Activated naive CD4-positive, alpha-beta T cell treated with Interleukin-2 at 50 U/mL for 16 hours (primary cell): ENCODE measurements around the gene FRS3.

Source experiments
- DNase-seq: peaks from one replicate; pipeline ENCODE4 v3.0.0-alpha.2; 2020

FRS3 gene

DNA sequence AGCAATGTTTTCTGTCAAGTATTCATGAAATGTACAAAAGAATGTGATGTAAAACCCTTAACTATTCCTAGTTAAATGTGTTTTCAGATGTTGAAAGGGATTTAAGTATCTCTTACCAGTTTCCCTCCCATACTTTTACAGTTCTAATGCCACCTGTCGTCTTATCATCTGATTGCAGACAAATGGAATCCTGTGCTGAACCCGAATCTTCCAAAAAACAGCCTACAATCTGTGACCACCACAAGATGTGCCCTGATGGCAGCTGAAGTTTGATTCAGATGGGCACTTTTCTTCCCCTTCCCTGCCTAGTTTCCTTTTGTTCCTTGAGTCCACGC lies 9.7 kb upstream of the FRS3 start:
- DNase-seq: no peak

DNA sequence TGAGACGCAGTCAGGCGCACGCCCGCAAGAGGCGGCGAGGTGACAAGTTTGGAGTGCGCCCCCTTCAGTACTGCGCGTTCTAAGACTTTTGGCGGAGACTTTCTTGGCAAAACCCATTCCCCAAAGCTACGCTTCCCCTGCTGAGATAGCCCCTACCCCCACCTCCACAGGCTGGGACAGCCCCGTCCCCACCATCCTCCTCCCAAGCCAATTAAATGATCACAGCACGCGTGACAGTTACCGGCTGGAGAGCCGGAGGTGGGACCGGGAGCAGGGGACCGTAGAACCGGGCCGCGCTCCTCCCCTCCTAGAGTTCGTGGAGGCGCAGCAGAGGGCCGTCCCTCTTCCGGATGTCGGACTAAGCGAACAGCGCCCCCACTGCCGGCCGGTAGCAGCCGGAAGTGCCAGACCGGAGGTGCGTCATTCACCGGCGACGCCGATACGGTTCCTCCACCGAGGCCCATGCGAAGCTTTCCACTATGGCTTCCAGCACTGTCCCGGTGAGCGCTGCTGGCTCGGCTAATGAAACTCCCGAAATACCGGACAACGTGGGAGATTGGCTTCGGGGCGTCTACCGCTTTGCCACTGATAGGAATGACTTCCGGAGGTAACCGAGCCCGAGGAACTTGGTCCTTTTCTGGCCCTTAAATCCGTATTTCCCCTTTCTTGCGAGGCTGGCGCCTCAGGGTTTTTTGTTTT lies 7.7 kb upstream of the FRS3 start, which contains the start of gene TOMM6:
TSS of gene TOMM6 (plus strand) at position 476 of the 699 bp plus-strand sequence. CDS start at position 480, 4 bp downstream.
- peak; percentile 96 for DNase-seq

DNA sequence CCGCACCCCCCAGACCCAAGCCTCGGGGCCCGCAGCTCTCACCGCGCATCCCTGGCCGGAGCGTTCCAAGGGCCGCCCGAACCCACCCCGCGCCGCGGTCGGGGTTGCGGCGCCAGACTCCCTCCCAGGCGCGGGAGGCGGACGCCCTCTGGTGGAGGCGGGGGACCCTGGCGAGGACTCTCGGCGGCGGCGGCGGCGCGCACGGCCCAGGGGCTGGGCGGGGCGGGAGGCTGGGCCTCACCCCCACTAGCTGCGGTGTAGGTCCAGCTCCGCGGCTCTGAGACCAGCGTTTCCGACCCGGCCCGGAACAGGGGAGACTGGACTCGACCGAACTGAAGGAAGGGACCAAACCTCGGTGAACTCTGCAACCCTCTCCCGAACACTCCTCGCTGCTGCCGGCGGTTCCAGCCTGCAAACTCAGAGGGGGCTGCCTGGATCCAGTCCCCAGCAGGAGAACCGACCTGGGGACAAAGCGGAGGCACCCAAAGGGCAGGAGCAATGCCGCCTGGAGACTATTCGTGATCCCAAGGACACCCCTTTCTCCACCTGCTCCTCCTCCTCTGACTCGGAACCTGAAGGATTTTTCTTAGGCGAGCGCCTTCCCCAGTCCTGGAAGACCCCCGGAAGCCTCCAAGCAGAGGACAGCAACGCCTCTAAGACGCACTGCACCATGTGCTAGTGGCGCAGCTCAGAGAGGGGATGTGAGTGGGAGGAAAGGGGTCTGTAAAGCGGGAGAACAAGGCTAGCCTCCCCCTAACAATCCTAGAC lies 6.9 kb upstream of the FRS3 start:
- DNase-seq: peak; percentile 90

DNA sequence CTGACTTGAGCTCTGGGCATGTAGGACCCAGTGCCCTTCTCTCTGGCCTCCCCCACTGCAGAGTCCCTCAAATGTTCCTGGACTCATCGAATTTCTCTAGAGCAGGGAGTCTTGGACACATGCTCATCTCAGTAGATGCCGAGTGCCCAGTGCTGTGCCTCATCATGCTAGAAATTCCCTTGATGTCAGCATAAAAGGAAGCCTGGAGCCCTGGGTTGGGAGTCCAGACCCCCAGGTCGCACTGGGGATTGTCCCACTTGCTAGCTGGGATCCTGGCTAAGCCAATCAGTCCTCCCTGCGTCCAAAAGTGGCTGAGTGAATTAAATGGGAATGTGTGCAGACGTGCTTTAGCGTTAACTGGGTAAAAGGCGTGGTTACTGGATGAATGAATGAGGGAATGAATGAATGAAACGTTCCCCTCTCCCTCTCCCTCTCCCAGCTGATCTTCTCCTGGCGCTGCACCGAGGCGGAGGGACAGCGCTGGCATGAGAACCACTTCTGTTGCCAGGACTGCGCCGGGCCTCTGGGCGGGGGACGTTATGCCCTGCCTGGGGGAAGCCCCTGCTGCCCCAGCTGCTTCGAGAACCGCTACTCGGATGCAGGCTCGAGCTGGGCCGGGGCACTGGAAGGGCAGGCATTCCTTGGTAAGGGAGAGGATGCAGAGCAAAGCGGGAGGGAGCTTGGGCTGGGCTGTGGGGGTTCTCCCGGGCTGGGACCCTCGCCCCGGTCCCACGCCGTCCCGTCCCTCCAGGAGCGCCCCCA lies 6.2 kb upstream of the FRS3 start:
- no peak for DNase-seq

DNA sequence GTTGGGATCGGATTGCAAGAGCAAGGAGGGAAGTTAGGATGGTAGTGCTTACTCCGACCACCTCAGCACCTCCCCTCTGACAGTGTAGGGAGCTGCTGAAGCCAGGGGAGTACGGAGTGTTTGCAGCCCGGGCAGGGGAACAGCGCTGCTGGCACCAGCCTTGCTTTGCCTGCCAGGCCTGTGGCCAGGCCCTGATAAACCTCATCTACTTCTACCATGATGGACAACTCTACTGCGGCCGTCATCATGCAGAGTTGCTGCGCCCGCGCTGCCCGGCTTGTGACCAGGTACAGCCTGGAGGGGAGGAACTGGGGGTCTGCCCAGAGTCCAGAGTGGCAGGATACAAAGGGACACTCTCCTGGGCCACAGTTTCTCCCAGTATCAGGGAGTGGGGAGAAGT lies 5.6 kb upstream of the FRS3 start:
- DNase-seq: no peak

DNA sequence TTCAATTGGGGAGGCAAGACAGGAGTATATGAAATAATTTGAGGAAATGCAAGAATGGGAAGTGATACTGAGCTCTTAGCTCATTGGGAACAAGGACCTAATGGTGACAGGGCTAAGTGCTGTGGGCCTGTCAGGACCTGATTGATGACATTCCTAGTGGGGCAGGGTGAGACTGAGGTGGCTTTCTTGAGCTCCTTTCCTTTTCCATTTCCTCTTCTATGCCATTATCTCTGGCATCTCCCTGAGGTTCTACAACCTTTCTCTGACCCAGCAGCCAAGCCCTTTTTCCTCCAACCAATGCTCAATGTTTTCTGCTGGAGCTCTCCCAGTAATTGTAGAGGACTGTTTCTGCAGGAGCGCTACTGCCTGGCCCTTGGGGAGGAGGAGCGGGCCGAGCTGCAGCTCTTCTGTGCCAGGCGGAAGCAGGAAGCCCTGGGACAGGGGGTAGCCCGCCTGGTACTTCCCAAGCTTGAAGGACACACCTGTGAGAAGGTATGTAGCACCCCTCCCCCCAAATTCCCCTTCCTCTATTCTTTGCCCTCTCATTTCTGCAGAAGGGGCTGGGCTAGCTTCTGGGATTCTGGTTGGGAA lies 5.0 kb upstream of the FRS3 start:
- no peak for DNase-seq

DNA sequence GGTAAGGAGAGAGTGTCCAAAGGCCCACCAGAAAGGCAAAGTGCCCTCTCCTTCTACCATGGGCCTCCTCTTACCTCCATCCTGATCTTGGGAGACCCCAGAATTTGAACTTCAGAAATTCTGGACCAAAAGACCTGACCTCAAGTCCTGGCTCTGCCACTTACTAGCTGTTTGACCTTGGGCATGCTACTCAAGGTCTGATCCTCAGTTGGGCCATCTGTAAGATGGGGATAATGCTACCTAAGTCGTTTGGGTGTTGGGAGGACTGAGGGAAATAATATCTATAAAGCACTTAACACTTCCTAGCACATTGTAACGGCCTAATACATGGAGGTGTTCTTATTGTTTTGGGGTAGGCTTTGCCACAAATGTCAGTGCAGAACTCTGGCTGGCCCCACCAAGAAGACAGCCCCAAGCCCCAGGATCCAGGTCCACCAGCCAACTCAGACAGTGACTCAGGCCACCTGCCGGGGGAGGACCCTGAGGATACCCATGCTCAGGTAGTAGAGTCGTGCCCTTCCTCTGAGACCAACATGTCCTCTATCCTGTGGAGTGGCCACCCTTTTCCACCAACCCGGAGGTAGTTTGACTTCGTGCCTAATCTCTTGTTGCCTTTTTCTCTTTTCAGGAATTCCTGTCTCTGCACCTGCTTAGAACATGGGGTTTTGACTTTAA lies 3.5 kb upstream of the FRS3 start:
- DNase-seq: no peak

DNA sequence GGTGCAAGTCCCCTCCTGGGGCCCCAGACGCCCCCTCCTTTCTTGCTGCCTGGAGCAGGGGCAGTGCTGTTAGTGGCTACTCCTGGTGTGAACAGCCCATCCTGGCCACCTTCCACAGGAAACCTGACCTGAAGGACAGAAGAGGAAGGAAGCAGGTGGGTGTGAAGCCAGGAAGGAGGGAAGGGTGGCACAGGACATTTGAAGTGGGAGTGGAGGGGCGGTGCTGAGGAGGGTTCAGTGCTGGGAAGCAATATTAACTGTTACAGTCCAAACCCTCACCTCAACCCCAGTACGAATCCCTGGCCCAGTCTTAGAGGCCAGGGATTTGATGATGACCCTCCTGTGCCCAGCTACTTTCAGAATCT lies 1.6 kb upstream of the FRS3 start:
- no peak for DNase-seq

DNA sequence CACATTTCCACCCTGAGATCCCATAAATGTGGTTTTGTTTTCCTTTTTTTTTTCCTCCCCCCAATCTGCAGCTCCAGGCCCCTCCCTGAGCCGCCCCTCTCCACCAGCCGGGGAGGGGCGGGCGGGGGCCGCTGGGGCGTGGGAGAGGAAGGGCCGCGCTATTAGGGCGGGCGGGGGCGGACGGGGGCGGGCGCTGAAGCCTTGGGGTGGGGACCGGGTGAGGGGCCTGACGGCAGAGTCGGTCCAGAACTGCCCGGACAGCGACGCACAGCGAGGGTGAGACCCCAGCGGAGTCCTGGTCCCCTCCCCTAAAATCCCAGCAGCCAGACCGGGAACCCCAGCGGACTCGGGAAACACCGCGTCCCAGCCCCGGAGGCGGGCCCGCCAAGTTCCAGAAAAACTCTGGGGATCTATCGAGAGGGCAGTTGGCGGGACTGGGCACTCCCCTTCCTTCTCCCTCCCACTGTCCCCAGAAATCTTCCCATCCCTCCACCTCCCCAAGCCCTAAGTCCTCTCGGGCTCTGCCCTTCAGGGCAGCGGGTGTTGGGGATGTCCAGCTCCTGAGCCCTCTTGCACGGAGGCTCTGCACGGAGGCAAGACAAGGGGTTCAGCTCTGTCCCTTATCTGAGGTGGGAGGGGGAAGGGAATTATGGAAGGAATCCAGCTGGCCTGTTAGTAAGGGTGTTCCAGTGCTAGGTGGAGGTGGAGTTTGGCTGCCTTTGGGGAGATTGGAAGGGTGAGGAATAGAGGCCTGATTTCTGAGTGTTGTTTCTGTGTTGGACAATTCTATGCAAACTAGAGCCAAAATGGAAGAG lies 1.1 kb upstream of the FRS3 start, which contains the start of gene PRICKLE4:
TSS of gene PRICKLE4 (plus strand) at position 232 of the 815 bp plus-strand sequence. CDS start 2,692 bp downstream, outside the sequence.
- DNase-seq: no peak

DNA sequence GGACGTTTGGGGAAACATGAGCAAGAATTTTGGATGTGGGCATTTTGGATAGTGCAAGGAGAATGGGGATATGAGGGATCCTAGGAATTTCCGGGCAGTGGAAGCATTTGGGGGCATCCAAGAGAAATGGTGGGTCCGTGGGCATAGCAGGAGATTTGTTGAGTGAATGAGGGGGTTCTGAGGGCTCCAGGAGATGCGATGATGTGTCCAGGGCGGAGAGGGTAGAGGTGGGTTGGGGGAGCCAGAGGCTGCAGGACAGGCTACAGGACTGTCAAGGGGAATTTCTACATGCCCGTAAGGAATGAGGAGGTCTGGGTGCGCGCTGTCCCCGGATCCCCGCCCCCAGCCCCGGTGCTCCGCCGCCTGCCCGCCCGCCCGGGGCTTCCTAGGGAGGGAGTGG lies 364 bp downstream of the FRS3 start:
- no peak for DNase-seq

DNA sequence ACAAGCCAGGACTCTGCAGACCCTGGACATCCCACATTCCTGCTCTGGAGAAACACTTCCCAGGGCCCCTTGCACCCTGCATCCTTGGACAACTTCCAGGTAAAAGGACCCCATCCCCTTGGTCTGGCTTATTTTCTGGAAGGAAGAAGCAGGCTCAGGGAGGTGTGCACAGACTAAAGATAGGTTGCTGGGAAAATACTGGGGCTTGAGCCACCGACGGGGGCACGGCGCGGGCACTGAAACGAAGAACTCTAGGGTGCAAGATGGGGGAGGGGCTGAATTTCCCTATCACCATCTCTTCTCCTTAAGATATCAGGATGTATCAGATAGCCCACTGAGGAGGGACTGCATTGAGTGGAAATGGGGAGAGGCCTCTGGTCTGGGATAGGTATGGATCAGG lies 805 bp downstream of the FRS3 start:
- no peak for DNase-seq

DNA sequence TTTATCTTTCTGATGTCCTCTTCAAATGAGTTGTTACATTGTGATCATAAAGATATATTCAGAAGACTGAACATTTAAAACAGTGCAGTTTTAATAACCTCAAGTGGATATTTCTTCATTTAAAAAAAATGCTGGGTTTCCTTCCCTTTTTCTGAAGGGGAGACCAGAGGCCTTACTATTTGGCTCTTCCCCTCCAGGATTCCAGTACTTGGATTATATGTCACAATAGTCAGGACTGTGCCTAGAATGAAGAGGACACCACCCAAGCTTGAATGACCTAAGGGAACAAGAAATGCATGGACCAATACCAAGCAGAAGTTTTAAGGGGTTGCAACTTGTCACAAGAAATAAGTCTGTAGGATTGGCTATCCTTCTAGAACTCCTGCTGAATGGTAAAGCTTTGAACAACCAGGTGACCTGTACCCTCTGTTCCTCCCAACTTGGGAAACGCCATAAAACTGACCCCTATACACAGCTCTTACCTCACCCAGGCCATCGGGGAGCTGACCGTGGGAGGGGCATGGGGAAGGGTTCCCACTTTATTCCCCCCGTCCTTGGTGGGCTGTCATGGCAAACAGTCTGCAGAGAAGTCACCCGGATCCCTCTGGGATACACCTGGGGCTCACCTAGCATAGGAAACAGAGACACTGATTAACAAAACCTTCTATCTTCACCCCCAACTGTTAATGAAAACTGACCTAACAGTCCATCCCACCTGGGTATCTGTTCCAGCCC lies 2.0 kb downstream of the FRS3 start:
- no peak for DNase-seq

DNA sequence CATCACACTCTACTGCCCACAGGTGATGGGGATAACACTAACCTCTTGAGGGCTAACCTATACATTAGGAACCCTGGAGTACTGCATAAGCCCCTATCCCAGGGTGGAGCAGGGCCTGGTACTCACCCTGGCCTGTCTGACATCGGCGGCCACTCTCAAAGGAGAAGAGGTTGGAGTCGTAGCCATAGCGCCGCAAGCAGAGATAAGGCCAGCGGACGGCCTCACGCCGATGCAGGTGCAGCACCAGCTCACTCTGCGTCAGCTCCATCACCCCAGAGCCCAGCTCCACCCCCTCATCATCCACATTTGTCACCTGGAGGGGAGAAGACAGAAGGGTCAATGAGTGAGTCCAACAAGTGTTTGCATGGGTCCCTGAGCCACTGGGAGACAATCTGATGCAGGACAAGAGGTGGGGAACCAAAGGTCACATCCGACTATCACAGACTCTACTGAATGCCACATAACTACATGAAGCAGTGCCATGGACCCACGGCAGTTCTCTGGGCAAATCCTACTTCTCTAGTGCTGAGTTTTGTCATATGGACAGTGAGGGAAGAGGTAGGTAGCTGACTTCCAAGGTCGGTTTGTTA lies 4.3 kb downstream of the FRS3 start:
- no peak for DNase-seq

DNA sequence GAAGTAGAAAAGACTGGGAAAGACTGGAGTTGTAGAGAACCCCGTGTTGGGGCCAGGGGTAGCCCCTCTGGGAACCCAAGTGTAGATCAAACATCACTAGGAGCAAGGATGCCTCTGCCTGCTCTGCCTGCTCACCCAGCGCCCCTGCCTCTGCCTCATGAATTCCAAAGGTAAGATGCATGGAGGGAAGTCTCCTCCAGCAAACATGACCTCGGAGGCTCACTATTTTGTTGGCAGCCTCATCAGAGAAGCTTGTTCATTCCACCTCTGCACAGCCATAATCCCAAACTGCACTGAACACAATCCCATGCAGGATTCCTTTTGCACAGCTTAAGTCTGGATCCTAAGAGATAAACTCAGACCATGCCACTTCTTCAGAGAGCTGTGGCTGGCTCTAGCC lies 4.9 kb downstream of the FRS3 start:
- no peak for DNase-seq

DNA sequence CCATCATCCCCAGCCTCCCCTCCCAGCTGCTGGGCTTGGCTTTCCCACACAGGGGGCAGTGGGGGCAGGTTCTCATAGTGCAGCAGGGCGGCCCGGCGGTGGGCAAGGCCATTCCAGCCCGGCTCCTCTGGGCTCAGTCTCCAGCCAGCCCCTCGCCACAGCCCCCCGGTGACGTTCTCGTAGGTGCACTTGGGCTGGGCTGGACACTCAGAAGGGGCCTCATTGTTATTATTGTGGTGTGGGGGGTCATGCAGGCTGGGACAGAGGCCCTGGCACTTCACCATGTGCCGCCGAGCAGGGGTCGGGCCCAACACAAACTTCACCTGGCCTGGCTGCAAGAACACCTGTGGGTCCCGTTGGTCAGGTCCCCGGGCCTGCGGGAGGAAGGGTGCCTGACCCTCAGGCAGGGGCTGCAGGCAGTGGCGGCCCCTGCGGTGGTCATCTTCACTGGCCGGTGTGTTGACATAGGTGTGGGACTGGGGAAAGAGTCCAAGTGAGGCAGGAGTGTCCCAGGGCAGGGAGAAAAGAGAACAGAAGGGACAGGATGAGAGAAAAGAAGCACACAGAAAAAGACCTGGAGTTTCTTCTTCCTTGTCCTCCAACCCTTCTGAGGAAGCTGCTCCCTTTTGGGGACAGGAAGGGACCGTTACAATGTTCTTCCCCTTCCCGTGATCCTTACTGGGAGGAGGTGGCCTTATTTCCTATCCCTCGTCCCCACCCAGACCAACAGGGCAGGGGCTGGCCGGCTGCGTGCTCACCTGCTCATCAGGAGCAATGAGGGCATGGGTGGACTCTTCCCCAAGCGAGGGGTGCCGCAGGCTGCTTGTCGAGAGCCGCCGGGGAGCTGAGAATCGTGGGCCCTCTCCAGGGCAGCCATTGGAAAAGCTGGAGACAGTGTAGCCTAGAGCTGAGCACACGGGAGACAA lies 8.4 kb downstream of the FRS3 start:
- no peak for DNase-seq

DNA sequence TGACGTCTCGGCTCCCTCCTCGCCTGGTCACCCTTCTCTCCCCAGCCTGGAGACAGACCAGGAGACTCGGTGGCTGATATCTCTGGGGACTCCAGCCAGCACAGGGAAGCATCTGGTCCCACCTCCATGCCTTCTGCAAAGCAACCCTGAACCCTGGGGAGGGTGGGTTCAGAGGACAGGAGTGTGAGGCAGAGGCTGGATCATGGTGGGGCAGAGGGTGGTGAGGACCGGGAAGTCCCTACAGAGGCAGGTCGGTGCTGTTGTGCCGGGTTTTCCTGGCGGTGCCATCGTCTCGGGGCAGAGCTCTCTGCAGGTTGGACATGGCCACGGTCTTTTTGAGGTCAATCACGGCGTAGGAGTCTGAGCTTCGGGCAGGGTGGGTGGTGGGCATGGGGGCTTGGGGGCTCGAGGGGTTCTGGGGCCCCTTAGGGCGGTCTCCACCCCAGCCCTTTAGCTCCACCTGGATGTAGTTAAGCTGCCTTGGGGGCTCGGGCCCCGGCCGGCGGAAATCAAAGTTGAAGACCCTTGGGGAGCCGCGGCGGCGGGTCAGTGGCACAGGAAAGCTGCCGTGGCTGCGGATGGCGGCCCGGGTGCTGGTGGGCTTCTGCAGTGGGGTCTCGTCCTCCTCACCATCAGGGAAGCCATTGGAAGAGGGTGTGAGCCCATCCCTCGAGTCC lies 9.2 kb downstream of the FRS3 start:
- no peak for DNase-seq

DNA sequence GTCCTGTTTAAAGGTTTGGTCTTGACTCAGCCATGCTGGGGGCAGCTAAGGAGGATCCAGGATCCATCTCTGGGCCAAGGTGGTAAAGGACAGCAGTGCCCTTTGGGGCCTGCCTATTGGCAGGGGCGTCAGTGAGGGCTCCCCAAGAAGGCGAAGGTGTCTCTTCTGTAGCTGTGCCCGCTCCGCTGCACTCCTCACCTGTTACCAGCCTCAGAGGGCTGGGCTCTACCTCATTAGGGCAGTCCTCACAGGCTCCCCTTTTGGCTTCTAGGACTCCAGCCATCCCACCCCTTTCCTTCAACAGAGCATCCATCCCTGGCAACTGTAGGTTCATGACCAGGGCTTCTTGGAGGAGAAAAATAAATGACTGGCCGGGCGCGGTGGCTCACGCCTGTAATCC lies 10.3 kb downstream of the FRS3 start:
- DNase-seq: no peak

DNA sequence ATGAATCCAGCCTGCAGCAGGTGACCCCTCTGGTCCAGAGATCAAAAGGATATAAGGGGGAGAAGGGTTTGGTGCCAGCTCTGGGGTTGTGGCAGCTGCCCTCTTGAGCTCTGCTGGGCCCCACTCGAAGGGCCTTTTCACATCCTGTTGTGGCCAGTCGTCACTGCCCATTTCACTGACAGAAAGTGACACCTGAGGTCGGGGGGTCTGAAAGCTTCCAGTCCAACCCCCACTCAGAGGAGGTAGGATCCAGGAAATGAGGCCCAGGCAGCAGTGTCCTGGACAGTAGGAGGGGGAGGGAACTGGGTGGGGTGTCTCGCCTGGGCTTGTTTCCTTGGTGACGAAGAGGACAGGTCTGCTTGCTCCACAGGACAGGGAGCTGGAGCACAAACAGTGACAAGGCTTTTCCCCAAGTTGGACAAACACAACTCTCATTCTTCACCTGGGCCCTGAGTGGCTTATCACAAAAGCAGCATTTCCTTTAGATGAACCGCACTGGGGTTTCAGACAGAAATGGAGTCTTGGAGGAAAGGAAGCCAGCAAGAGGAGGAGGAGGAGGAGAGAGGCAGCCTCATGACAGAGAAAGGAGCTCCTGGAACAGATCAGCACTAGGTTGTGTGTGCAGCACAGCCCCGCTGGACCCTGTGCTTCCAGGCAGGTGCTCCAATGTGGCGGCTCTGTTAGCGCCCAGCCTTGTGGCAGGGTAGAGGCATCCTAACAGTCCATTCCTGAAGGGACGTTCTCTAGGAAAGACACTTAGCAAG lies 11.0 kb downstream of the FRS3 start:
- DNase-seq: no peak
